HepG2 (cell line): ENCODE data around the gene PRR11. TPM values are rescaled to one million over a fixed set of nuclear protein-coding genes. Genes with fewer than 3 reads are reported as not detected.
A peak's percentile ranks its signal among the peaks of the same experiment; 100 is the strongest.

Source experiments
- HMGXB4 ChIP-seq, 2 experiments: sonication (generic) in 1 of 2; formaldehyde crosslinking in 1 of 2; IDR thresholded peaks; 2 replicates each; pipeline versions ENCODE4 v1.4.0 to v1.6.1; 2018 to 2020; ENCODE audit warnings: missing genetic modification reagents in 2 of 2, borderline replicate concordance in 1 of 2, low read depth in 1 of 2, mild to moderate bottlenecking in 1 of 2, missing biosample characterization in 1 of 2
- HNRNPL ChIP-seq: fragments of 200-400 bp; formaldehyde crosslinking; IDR thresholded peaks from 2 replicates; pipeline ENCODE4 v1.6.1; 2017; ENCODE audit warnings: mild to moderate bottlenecking, low read depth, low read length
- KAT8 ChIP-seq: IDR thresholded peaks from 2 replicates; pipeline ENCODE4 v1.6.1; 2016; ENCODE audit warnings: missing genetic modification reagents, missing compliant biosample characterization
- MEIS2 ChIP-seq: sonication (generic); formaldehyde crosslinking; IDR thresholded peaks from 2 replicates; pipeline ENCODE4 v1.9.0; 2021; ENCODE audit warnings: mild to moderate bottlenecking, missing genetic modification reagents
- NFKBIZ ChIP-seq: IDR thresholded peaks from 2 replicates; pipeline ENCODE4 v1.6.1; 2018; ENCODE audit warnings: missing genetic modification reagents, missing compliant biosample characterization
- SRY ChIP-seq: sonication (generic); formaldehyde crosslinking; IDR thresholded peaks from 2 replicates; pipeline ENCODE4 v1.8.0; 2022; ENCODE audit warnings: mild to moderate bottlenecking, missing genetic modification reagents
- TERF1 ChIP-seq: sonication (generic); formaldehyde crosslinking; IDR thresholded peaks from 2 replicates; pipeline ENCODE4 v1.8.0; 2022; ENCODE audit warnings: mild to moderate bottlenecking, missing genetic modification reagents, moderate library complexity
- ZNF350 ChIP-seq: sonication (generic); formaldehyde crosslinking; IDR thresholded peaks from 2 replicates; pipeline ENCODE4 v1.4.0; 2020; ENCODE audit warnings: mild to moderate bottlenecking, low read depth, missing genetic modification reagents, borderline replicate concordance
- ZNF547 ChIP-seq: sonication (generic); formaldehyde crosslinking; IDR thresholded peaks from 2 replicates; pipeline ENCODE4 v1.5.1; 2020; ENCODE audit warnings: mild to moderate bottlenecking, missing genetic modification reagents
- polyA plus RNA-seq, 8 experiments: library from polyadenylated mRNA; depleted of rRNA in 3 of 8; stranded (reverse) in 7 of 8; unstranded in 1 of 8; fragments of >200 nt; fragmentation: Illumina TruSeq in 4 of 8; extraction: Trizol in 4 of 8; gene quantifications; 2 replicates each; pipeline versions ENCODE4 v1.2.1 to v1.2.3, GENCODE V29; 2011 to 2016; ENCODE audit warnings: low read depth in 4 of 8, missing spikeins in 1 of 8, mixed read lengths in 1 of 8; ENCODE audit not compliant: insufficient read depth in 1 of 8
- total RNA-seq, 5 experiments: library from RNA; depleted of rRNA; stranded (reverse); fragments of >200 nt; fragmentation: Illumina TruSeq; extraction: Trizol; gene quantifications; 2 replicates each; pipeline ENCODE4 v1.2.3, GENCODE V29; 2016; ENCODE audit warnings: low read depth in 1 of 5
- TF ChIP-seq, protein P1 (sequence below): sonication (generic); formaldehyde crosslinking; IDR thresholded peaks from 2 replicates; pipeline ENCODE4 v1.5.1; 2020; ENCODE audit warnings: mild to moderate bottlenecking, missing genetic modification reagents, moderate library complexity
- TF ChIP-seq, protein P2 (sequence below), 2 experiments: IDR thresholded peaks; 2 replicates each; pipeline ENCODE4 v1.6.1; 2011 to 2012; ENCODE audit warnings: low read length in 2 of 2, borderline replicate concordance in 1 of 2, low read depth in 1 of 2, mild to moderate bottlenecking in 1 of 2, moderate library complexity in 1 of 2
- TF ChIP-seq, protein P3 (sequence below): sonication (generic); formaldehyde crosslinking; IDR thresholded peaks from 2 replicates; pipeline ENCODE4 v1.9.0; 2021; ENCODE audit warnings: missing genetic modification reagents, mild to moderate bottlenecking, borderline replicate concordance
- TF ChIP-seq, protein P4 (sequence below): sonication (generic); formaldehyde crosslinking; IDR thresholded peaks from 2 replicates; pipeline ENCODE4 v1.4.0; 2020; ENCODE audit warnings: mild to moderate bottlenecking, missing genetic modification reagents

The PRR11 gene
- total and polyA plus RNA-seq, 2 of the 13 experiments (the other 11 are each of a cell fraction or from before 2014, with no cell fraction given), result 35.7 to 39.2 TPM

DNA sequence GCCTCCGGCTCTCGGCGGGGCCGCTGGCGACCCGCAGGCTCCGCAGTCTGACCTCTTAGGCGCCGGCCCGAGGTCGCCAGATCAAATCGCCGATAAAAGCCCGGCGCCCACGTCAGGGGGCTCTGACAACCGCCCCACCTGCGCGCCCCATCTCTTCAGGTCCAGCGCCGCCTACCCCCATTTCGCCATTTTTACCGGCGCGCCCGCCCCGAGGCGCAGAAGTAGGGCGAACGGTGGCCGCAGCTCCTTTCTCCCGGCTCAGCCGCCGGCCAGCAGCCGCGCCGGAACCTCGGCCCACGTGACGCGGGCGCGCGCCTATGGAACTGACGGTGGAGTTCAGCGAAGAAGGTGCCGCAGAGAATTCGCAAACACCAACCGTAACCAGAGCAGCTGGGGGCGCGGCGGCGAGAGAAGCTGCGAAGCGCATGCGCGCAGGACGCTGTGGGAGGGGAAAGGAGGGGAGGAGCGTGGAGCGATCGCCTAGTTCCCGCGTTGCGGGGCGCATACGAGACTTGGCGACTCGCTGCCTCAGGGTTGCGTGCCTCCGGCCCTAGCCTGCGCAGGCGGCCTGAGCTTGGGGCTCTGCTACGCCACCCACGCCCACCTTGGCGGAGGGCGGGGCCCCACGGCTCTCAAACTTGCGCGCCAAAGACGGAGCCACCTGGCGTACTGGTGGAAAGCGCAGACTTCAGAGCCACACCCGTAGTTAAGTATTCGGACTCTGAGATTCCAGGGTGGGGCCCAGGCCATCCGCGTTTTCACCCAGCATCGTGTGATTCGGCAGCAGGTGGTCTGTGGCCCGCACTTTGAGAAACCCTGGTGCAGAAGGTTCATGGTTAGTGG is 48.9 kb upstream of the PRR11 start, which contains the start of gene TRIM37 (continued):
- TF ChIP-seq, protein P1, sequence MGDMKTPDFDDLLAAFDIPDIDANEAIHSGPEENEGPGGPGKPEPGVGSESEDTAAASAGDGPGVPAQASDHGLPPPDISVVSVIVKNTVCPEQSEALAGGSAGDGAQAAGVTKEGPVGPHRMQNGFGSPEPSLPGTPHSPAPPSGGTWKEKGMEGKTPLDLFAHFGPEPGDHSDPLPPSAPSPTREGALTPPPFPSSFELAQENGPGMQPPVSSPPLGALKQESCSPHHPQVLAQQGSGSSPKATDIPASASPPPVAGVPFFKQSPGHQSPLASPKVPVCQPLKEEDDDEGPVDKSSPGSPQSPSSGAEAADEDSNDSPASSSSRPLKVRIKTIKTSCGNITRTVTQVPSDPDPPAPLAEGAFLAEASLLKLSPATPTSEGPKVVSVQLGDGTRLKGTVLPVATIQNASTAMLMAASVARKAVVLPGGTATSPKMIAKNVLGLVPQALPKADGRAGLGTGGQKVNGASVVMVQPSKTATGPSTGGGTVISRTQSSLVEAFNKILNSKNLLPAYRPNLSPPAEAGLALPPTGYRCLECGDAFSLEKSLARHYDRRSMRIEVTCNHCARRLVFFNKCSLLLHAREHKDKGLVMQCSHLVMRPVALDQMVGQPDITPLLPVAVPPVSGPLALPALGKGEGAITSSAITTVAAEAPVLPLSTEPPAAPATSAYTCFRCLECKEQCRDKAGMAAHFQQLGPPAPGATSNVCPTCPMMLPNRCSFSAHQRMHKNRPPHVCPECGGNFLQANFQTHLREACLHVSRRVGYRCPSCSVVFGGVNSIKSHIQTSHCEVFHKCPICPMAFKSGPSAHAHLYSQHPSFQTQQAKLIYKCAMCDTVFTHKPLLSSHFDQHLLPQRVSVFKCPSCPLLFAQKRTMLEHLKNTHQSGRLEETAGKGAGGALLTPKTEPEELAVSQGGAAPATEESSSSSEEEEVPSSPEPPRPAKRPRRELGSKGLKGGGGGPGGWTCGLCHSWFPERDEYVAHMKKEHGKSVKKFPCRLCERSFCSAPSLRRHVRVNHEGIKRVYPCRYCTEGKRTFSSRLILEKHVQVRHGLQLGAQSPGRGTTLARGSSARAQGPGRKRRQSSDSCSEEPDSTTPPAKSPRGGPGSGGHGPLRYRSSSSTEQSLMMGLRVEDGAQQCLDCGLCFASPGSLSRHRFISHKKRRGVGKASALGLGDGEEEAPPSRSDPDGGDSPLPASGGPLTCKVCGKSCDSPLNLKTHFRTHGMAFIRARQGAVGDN, result peak; percentile 98
- TF ChIP-seq MEIS2 (CRISPR knock-in tag), result peak; percentile 87
- peak; percentile 28; the same call in 1 of the 2 replicates for TF ChIP-seq NFKBIZ (CRISPR knock-in tag)
- peak; percentile 84 to 93 for TF ChIP-seq HMGXB4 (CRISPR knock-in tag; IDR thresholded peaks at IDR 0.05; ENCODE audit: borderline replicate concordance in 1 of 2, low read depth in 1 of 2)
- TF ChIP-seq, protein P2, sequence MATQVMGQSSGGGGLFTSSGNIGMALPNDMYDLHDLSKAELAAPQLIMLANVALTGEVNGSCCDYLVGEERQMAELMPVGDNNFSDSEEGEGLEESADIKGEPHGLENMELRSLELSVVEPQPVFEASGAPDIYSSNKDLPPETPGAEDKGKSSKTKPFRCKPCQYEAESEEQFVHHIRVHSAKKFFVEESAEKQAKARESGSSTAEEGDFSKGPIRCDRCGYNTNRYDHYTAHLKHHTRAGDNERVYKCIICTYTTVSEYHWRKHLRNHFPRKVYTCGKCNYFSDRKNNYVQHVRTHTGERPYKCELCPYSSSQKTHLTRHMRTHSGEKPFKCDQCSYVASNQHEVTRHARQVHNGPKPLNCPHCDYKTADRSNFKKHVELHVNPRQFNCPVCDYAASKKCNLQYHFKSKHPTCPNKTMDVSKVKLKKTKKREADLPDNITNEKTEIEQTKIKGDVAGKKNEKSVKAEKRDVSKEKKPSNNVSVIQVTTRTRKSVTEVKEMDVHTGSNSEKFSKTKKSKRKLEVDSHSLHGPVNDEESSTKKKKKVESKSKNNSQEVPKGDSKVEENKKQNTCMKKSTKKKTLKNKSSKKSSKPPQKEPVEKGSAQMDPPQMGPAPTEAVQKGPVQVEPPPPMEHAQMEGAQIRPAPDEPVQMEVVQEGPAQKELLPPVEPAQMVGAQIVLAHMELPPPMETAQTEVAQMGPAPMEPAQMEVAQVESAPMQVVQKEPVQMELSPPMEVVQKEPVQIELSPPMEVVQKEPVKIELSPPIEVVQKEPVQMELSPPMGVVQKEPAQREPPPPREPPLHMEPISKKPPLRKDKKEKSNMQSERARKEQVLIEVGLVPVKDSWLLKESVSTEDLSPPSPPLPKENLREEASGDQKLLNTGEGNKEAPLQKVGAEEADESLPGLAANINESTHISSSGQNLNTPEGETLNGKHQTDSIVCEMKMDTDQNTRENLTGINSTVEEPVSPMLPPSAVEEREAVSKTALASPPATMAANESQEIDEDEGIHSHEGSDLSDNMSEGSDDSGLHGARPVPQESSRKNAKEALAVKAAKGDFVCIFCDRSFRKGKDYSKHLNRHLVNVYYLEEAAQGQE (IDR thresholded peaks at IDR 0.05; ENCODE audit: borderline replicate concordance in 1 of 2, low read depth in 1 of 2, low read length in 2 of 2), result peak in 1 of 2 experiments; percentile 43; a peak in 1 of 4 replicates
- no peak for TF ChIP-seq TERF1 (CRISPR knock-in tag)
- peak; percentile 94; the same call in 1 of the 2 replicates for TF ChIP-seq ZNF350 (CRISPR knock-in tag)
- no peak for TF ChIP-seq HNRNPL
- TF ChIP-seq SRY, result no peak; the same call in 1 of the 2 replicates
- TF ChIP-seq, protein P3, sequence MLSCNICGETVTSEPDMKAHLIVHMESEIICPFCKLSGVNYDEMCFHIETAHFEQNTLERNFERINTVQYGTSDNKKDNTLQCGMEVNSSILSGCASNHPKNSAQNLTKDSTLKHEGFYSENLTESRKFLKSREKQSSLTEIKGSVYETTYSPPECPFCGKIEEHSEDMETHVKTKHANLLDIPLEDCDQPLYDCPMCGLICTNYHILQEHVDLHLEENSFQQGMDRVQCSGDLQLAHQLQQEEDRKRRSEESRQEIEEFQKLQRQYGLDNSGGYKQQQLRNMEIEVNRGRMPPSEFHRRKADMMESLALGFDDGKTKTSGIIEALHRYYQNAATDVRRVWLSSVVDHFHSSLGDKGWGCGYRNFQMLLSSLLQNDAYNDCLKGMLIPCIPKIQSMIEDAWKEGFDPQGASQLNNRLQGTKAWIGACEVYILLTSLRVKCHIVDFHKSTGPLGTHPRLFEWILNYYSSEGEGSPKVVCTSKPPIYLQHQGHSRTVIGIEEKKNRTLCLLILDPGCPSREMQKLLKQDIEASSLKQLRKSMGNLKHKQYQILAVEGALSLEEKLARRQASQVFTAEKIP, result no peak
- TF ChIP-seq KAT8, result peak; percentile 88
- TF ChIP-seq, protein P4, sequence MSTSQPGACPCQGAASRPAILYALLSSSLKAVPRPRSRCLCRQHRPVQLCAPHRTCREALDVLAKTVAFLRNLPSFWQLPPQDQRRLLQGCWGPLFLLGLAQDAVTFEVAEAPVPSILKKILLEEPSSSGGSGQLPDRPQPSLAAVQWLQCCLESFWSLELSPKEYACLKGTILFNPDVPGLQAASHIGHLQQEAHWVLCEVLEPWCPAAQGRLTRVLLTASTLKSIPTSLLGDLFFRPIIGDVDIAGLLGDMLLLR (CRISPR knock-in tag), result peak; percentile 77; the same call in 1 of the 2 replicates
- TF ChIP-seq ZNF547 (CRISPR knock-in tag), result peak; percentile 95
